GM10266 (cell line): Measurements from ENCODE around the gene ANAPC2.

ENCODE experiments used
- DNase-seq: peaks from one replicate; pipeline ENCODE4 v3.0.0; 2012; ENCODE audit errors: extremely low spot score
- TF ChIP-seq, protein P1 (sequence below): IDR thresholded peaks from 2 replicates; pipeline ENCODE4 v1.5.1; 2012; ENCODE audit warnings: mild to moderate bottlenecking, low read depth; ENCODE audit not compliant: control insufficient read depth, insufficient read depth; ENCODE audit errors: missing control alignments

The ANAPC2 gene

GRCh38 chr9:137225699-137226331 is 37.5 kb upstream of the ANAPC2 start:
- DNase-seq, result no peak
- TF ChIP-seq, protein P1, sequence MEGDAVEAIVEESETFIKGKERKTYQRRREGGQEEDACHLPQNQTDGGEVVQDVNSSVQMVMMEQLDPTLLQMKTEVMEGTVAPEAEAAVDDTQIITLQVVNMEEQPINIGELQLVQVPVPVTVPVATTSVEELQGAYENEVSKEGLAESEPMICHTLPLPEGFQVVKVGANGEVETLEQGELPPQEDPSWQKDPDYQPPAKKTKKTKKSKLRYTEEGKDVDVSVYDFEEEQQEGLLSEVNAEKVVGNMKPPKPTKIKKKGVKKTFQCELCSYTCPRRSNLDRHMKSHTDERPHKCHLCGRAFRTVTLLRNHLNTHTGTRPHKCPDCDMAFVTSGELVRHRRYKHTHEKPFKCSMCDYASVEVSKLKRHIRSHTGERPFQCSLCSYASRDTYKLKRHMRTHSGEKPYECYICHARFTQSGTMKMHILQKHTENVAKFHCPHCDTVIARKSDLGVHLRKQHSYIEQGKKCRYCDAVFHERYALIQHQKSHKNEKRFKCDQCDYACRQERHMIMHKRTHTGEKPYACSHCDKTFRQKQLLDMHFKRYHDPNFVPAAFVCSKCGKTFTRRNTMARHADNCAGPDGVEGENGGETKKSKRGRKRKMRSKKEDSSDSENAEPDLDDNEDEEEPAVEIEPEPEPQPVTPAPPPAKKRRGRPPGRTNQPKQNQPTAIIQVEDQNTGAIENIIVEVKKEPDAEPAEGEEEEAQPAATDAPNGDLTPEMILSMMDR, result no peak

GRCh38 chr9:137224830-137225694 is 36.7 kb upstream of the ANAPC2 start, which contains the start of gene CYSRT1:
CYSRT1 (plus strand) TSS chr9:137225174; CDS start chr9:137225622, 448 bp downstream.
- DNase-seq, result no peak
- TF ChIP-seq, protein P1, result no peak

DNA sequence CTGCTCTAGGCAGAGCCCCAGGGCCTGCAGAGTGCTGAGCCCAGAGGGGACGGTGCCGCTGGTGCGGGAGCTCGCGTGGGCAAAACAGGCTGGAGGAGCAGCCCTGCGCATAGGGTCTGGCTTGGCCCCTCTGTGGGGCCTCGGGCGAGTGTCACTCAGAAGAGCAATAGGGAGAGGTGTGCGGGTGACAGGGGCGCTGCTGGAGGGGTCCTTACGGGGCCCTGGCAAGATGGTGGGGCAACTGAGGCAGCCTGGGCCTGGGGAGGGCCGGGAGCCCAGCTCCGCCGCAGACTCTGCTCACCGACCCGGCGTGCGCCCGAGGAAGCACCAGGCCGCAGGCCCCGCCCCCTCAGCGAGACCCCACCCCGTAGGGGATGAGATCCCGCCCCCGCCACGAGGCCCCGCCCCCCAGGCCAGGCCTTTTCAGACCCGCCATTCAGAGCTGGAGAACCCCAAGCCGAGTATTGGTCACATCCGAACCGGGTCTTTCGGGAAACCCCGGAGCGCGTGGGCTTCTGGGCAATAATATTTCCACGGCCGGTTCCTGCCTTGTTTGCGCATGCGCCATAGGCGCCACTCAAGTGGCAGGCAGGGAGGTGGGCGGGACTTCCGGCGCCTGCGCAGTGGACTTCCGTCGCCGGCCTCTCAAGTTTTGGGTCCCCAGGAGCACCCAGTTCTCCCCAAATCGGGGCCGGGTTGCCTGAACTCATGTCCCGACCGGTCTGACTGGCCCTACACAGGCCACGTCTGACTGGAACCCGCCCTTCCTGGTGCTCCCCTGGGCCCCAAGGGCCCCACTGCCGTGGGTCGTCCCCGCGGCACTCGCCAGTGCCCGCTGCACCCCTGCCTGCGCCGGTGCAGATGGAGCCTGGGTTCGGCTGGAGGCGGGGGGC is 35.0 kb upstream of the ANAPC2 start:
- DNase-seq, result peak; percentile 100
- TF ChIP-seq, protein P1, result no peak

- TF ChIP-seq, protein P1, result no peak
- no peak for DNase-seq
Observed at GRCh38 chr9:137222190-137223077, 34.1 kb upstream of the ANAPC2 start, which contains the start of gene RNF208. RNF208 (minus strand) TSS chr9:137222240; CDS start chr9:137221212, 1,028 bp downstream.

- no peak for DNase-seq
- TF ChIP-seq, protein P1, result no peak
Observed at GRCh38 chr9:137221506-137222111, 33.2 kb upstream of the ANAPC2 start.

- TF ChIP-seq, protein P1, result no peak
- DNase-seq, result no peak
Observed at GRCh38 chr9:137221095-137221505, 32.7 kb upstream of the ANAPC2 start.
